A549 treated with ZK216348 at 1 μM for 4 hours (cell line): Measurements from ENCODE around the gene IFNB1. TPM values are rescaled to one million over a fixed set of nuclear protein-coding genes. Genes with fewer than 3 reads are reported as not detected.

Experiments
- total RNA-seq: library from RNA; stranded (reverse); fragments of 200-300 nt; extraction: Qiagen RNA extraction; gene quantifications from 5 replicates; pipeline ENCODE4 v1.2.3, GENCODE V29; 2022; ENCODE audit warnings: low read depth

Gene IFNB1
- not detected in 5 replicates for total RNA-seq

GRCh38 chr9:21077781-21078180, at the start of gene IFNB1:
TSS of gene IFNB1 (minus strand) at chr9:21077942. CDS start at chr9:21077869, 73 bp downstream.

GRCh38 chr9:21031091-21031807, 46.5 kb downstream of the IFNB1 start, which contains the start of gene HACD4:
TSS of gene HACD4 (minus strand) at chr9:21031640. CDS start at chr9:21031590, 50 bp downstream.

Other genes with a start within 250 kb of the IFNB1 start
- gene HACD4, start 46.3 kb downstream of the IFNB1 start, total RNA-seq = 0.69 to 1.1 TPM (median 1.0 TPM) in 5 replicates
- gene IFNW1, start 63.9 kb upstream of the IFNB1 start, total RNA-seq = not detected in 5 replicates
- gene IFNA21, start 88.7 kb upstream of the IFNB1 start, total RNA-seq = not detected in 5 replicates
- gene IFNA4, start 109.6 kb upstream of the IFNB1 start, total RNA-seq = not detected in 5 replicates
- gene IFNA7, start 124.3 kb upstream of the IFNB1 start, total RNA-seq = not detected in 5 replicates
- not detected in 5 replicates for gene IFNA10, start 129.2 kb upstream of the IFNB1 start, total RNA-seq
- not detected in 5 replicates for gene IFNA16, start 139.4 kb upstream of the IFNB1 start, total RNA-seq
- not detected in 5 replicates for gene IFNA17, start 150.3 kb upstream of the IFNB1 start, total RNA-seq
- gene IFNA14, start 162.1 kb upstream of the IFNB1 start, total RNA-seq = not detected in 5 replicates
- gene IFNA5, start 227.4 kb upstream of the IFNB1 start, total RNA-seq = not detected in 5 replicates